ENCODE results near the gene IDH3G. TPM values are rescaled to one million over a fixed set of nuclear protein-coding genes. Genes with fewer than 3 reads are reported as not detected.

IDH3G gene
- total and polyA plus RNA-seq, 10 donors, result 32.7 to 92.7 (median 58.1) TPM

- Histone ChIP-seq H3K4me1 (peaks cover 4 to 19% (median 9%) of the 10 kb centered on the region in 6 donors), H3K27ac (no peak overlapping the region), H3K27me3 (replicated peaks in 1 of 7) (no peaks in the 10 kb centered on the region), H3K9me3 (peaks cover 0 to 4% (median 0%) of the 10 kb centered on the region in 8 donors), H3K36me3 (peaks cover 0 to 35% (median 19%) of the 10 kb centered on the region in 6 donors), H3K4me3 (no peak overlapping the region)
- 82 to 91% (median 89%) methylated on average over 6 to 7 of the region's 7 CpGs for WGBS, 5 donors
- intact Hi-C loops (cut with DNase I; ENCODE audit: low total_unique reads), result no loop called here
- TF ChIP-seq POLR2A (IDR thresholded peaks at IDR 0.05) (no peak), POLR2AphosphoS5 (IDR thresholded peaks at IDR 0.05) (no peak)
- TF ChIP-seq, protein P1, sequence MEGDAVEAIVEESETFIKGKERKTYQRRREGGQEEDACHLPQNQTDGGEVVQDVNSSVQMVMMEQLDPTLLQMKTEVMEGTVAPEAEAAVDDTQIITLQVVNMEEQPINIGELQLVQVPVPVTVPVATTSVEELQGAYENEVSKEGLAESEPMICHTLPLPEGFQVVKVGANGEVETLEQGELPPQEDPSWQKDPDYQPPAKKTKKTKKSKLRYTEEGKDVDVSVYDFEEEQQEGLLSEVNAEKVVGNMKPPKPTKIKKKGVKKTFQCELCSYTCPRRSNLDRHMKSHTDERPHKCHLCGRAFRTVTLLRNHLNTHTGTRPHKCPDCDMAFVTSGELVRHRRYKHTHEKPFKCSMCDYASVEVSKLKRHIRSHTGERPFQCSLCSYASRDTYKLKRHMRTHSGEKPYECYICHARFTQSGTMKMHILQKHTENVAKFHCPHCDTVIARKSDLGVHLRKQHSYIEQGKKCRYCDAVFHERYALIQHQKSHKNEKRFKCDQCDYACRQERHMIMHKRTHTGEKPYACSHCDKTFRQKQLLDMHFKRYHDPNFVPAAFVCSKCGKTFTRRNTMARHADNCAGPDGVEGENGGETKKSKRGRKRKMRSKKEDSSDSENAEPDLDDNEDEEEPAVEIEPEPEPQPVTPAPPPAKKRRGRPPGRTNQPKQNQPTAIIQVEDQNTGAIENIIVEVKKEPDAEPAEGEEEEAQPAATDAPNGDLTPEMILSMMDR (IDR thresholded peaks at IDR 0.05 in 8 of 11, conservative IDR thresholded peaks at IDR 0.05 in 3 of 11), result no peak
- no peak for DNase-seq
Observed at GRCh38 chrX:153800746-153801145, 6.6 kb upstream of the IDH3G start.

DNA sequence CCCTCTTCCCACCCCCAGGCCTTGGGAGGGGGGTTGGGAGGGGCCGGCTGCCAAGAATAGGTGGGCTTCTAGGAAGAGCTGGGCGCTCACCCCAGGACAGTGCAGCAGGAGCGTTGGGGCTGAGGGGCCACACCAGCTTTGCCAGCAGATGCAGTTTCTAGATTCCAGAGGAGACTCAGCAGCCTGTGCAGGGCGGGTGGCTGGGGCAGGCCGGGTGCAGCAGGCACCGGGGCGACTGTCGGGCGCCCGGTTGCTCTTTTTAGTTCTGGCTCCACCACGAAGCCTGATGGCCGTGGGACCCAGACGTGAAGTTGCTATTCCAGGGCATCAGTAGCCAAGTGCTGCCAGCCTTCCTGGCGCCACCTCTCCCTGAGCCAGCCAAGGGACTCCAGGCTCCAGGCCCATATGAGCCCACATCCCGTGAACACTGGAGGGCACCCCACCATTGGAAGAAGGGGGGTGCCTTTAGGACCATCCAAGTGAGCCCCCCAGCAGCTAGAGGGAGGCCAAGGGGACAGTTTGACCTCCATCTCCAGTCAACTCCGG lies 6.1 kb upstream of the IDH3G start:
- no peak for DNase-seq
- peaks cover 5 to 24% (median 14%) of the 10 kb centered on the region in 6 donors for H3K4me1 ChIP-seq
- WGBS, 5 donors, result 53 to 91% (median 82%) methylated on average over 3 to 16 of the region's 16 CpGs
- H3K36me3 ChIP-seq, result peaks cover 0 to 35% (median 19%) of the 10 kb centered on the region in 6 donors
- TF ChIP-seq POLR2A (IDR thresholded peaks at IDR 0.05) (no peak), POLR2AphosphoS5 (IDR thresholded peaks at IDR 0.05) (peak in 2 of 3 donors; percentile 6 to 28)
- TF ChIP-seq, protein P1 (IDR thresholded peaks at IDR 0.05 in 8 of 11, conservative IDR thresholded peaks at IDR 0.05 in 3 of 11), result no peak
- no peak overlapping the region for H3K27ac ChIP-seq
- H3K4me3 ChIP-seq, result no peak overlapping the region
- H3K9me3 ChIP-seq, result peaks cover 0 to 6% (median 0%) of the 10 kb centered on the region in 8 donors
- intact Hi-C loops (cut with DNase I; ENCODE audit: low total_unique reads), result no loop called here
- H3K27me3 ChIP-seq (replicated peaks in 1 of 7), result no peaks in the 10 kb centered on the region

DNA sequence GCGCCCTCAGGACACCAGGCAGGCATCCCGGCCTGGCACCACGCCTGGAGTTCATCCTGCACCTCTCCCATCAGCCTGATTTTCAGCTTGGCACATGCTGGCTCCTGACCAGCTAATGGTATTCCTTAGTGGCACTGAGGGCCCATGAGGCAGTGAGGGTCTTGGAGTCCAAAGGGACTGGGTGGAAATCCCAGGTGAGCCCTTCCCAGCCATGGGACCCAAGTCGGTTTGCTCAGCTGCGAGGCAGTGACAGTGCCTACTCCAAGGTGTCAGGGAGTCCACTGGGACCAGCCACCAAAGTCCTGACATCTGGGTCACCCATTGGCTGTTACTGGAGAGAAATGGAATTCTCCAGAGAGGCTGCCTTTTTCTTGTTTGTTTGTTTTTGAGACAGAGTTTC lies 5.2 kb upstream of the IDH3G start:
- WGBS, 5 donors, result 89 to 92% (median 90%) methylated on average over 5 of the region's 5 CpGs; no CpG with 5 or more reads in 1 of the 5 donors
- H3K9me3 ChIP-seq, result peaks cover 0 to 15% (median 0%) of the 10 kb centered on the region in 8 donors
- peaks cover 5 to 28% (median 17%) of the 10 kb centered on the region in 6 donors for H3K4me1 ChIP-seq
- no peak for DNase-seq
- intact Hi-C loops (cut with DNase I; ENCODE audit: low total_unique reads), result no loop called here
- TF ChIP-seq, protein P1 (IDR thresholded peaks at IDR 0.05 in 8 of 11, conservative IDR thresholded peaks at IDR 0.05 in 3 of 11), result no peak
- TF ChIP-seq POLR2A (IDR thresholded peaks at IDR 0.05) (no peak), POLR2AphosphoS5 (IDR thresholded peaks at IDR 0.05) (peak in 1 of 3 donors; percentile 9)
- no peaks in the 10 kb centered on the region for H3K27me3 ChIP-seq (replicated peaks in 1 of 7)
- no peak overlapping the region for H3K27ac ChIP-seq
- H3K4me3 ChIP-seq, result no peak overlapping the region
- H3K36me3 ChIP-seq, result peaks cover 0 to 35% (median 19%) of the 10 kb centered on the region in 6 donors

DNA sequence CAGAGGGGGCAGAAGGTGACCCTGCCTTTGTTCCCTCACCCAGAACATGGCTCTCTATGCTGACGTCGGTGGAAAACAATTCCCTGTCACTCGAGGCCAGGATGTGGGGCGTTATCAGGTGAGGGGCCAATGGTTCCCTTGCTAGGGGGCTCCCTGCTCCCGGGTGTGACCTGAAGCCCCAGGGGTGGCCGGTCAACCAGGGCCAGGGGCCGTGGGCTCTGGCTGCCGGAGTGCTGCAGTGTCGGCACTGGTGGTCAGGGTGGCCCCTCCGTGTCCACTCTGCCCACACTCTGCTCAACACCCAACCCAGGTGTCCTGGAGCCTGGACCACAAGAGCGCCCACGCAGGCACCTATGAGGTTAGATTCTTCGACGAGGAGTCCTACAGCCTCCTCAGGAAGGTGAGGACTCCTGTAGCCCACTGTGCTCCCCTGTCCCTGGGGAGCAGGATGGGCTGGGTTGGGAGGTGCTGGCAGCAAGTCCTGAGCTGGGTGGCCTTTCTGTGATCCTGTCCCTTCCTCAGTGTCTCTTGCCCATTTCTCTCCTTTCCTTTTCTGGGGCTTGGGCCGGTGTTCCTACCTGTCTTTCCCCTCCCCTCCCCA lies 3.3 kb upstream of the IDH3G start:
- 92 to 94% (median 93%) methylated on average over 7 to 15 of the region's 15 CpGs; no CpG with 5 or more reads in 1 of the 5 donors for WGBS, 5 donors
- intact Hi-C loops (cut with DNase I; ENCODE audit: low total_unique reads), result no loop called here
- TF ChIP-seq POLR2AphosphoS5 (IDR thresholded peaks at IDR 0.05) (no peak), POLR2A (IDR thresholded peaks at IDR 0.05) (no peak)
- TF ChIP-seq, protein P1 (IDR thresholded peaks at IDR 0.05 in 8 of 11, conservative IDR thresholded peaks at IDR 0.05 in 3 of 11), result no peak
- no peak for DNase-seq
- Histone ChIP-seq H3K27me3 (replicated peaks in 1 of 7) (no peaks in the 10 kb centered on the region), H3K27ac (no peak overlapping the region), H3K9me3 (peaks cover 0 to 22% (median 0%) of the 10 kb centered on the region in 8 donors), H3K4me1 (peaks cover 5 to 39% (median 26%) of the 10 kb centered on the region in 6 donors), H3K4me3 (no peak overlapping the region), H3K36me3 (peaks cover 0 to 35% (median 19%) of the 10 kb centered on the region in 6 donors)

Data from spleen (tissue), 11 donors.